Stimulated activated CD8-positive, alpha-beta memory T cell treated with anti-CD3 and anti-CD28 coated beads, Interleukin-15, amount 100 ng/mL, for 4 hours (primary cell): ENCODE measurements around the gene KRTAP5-9.
"Not testable (repeated sequence)": the region's sequence is repeated elsewhere in the genome, so short reads cannot be mapped to it uniquely, and the experiment has no call there.

Experiments used
- DNase-seq, 2 donors: peaks; one replicate each; pipeline ENCODE4 v3.0.0-alpha.2; 2020; ENCODE audit warnings: low read depth in 2 of 2

Gene KRTAP5-9

DNA sequence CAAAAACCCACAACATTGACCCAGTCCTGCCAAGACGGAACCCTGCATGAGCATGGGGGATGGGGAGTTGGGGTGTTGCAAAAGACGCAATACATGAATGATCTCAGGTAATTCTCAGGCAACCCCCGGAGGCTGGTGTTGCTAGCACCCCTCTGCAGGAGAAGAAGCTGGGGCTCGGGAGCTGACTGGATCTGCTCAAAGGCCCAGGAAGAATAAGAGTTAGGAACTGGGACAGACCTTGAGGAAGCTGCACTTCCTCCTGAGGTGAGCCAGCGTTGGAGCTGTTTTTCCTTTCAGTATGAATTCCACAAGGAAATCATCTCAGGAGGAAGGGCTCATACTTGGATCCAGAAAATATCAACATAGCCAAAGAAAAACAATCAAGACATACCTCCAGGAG is at the start of gene KRTAP5-9:
Gene KRTAP5-9 (plus strand): TSS at position 301 of the 400 bp plus-strand sequence. CDS start 238 bp downstream, outside the sequence.
- DNase-seq = no peak

- DNase-seq = no peak
Measured at GRCh38 chr11:71499125-71499524, 49.1 kb upstream of the KRTAP5-9 start.

GRCh38 chr11:71499546-71499945 is 48.7 kb upstream of the KRTAP5-9 start:
- no peak for DNase-seq

DNA sequence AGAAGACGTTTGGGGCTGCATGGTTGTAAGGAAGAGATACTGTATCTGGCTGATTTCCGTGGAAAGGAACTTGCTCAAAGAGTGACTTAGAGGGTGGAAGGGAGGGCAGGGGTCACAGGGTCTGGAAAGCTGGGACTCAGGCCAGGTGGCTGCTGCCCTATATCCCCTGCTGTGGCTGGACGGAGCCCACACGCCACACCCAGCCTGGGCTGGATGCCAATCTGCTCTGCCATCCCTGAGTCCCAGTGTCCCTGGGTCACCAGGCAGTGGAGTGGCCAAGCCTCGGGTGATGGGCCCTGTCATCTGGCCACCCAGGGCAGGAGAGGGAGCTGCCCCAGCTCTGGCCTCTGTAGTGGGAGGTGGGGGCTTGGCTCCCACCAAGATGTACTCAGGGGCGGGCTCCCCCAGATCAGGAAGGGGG is 47.6 kb upstream of the KRTAP5-9 start:
- DNase-seq = no peak

DNA sequence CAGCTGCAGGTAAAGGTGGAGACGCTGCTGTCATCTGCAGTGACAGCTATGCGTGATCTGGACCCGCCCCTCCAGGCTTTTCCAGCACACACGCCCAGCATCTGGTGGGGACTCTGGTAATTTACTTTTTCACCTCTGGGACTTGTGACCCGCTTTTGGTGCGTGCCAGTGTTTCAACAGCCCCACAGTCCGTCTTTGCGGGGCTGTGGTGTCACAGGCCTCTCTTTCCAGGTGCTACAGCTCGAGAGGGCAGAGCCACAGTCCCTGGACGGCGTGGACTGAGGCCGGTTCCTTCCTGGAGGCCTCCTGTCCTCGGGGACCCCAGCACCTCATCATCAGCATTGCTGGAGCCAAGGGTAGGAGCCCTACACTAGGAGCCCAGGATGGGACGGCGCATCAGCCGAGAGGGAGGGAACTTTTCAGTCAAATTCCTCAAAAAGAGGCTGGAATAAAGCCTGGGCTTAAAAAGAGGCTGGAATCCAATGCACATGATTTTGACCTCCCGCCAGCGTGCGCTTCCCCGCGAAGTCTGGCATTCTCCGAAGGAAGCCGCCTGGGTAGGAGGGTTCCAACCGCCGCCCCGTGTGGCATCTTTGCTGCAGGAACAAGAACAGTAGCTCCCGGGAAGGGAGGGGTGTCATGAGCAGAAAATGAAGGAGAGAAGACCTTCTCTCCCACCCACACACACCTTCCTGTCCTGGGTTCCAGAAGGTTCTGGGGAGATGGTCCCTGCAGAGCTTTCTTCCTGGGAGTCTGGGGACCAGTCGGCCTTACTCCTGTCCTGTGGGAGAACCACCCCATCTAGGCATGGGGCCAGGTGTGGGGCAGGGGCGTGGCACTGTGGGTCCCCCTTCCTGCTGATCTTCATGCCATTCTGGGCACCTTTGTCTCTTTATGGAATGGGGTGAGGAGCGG is 46.9 kb upstream of the KRTAP5-9 start:
- no peak for DNase-seq

DNA sequence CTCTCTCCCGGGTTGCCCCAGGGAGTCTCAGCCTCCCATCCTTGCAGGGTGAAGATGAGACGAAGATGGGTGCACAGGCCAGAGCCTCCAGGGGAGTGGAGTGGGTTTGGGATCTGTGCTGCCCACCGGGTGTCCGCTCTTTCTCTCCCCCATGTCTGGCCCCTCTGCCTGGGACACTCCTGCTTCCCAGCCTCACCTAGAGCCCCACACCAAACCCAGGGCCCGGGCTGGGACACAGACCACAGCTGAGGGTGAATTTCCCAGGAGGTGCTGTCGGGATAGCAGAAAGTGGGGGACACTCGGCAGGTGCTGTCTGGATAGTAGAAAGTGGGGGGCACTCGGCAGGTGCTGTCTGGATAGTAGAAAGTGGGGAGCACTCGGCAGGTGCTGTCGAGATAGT is 46.2 kb upstream of the KRTAP5-9 start:
- DNase-seq = no peak

DNA sequence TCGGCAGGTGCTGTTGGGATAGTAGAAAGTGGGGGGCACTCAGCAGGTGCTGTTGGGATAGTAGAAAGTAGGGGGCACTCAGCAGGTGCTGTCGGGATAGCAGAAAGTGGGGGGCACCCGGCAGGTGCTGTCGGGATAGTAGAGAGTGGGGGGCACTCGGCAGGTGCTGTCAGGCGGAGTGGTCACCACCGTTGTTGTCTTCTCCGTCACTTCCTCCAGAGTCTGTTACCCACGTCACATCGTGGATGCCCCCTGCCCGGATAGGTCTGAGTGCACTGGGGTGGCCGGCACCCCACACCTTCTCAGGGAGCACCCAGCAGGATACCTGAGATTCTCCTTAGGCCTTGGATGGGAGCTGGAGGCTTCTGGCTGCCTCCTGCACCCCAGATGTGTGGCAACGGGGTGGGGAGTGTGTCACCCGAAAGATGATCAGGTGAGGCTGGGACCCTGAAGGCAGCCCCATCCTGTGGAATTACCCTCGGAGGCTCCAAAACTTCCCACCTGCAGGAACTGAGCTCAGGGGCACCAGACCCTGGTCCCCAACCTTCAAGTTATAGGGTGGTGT is 45.3 kb upstream of the KRTAP5-9 start:
- DNase-seq = no peak

GRCh38 chr11:71504531-71504930 is 43.7 kb upstream of the KRTAP5-9 start:
- no peak for DNase-seq

GRCh38 chr11:71505001-71505400 is 43.2 kb upstream of the KRTAP5-9 start:
- DNase-seq = no peak

DNA sequence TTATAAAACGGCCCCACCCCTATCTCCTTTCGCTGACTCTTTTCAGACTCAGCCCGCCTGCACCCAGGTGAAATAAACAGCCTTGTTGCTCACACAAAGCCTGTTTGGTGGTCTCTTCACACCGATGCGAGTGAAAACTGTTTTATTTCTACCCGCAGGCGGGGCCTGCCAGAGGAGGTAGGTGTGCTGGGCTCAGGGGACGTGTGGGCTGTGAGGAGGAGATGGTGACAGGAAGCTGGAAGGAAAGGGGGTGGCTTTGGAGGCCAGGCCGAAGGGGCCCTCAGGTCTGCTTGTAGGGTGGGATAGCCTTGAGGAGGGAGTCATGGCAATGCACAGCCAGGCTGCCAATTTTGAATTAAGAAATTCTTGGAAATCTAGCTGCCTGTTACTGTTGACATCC is 42.4 kb upstream of the KRTAP5-9 start:
- no peak for DNase-seq

- DNase-seq = no peak
Measured at GRCh38 chr11:71507102-71507501, 41.1 kb upstream of the KRTAP5-9 start.

DNA sequence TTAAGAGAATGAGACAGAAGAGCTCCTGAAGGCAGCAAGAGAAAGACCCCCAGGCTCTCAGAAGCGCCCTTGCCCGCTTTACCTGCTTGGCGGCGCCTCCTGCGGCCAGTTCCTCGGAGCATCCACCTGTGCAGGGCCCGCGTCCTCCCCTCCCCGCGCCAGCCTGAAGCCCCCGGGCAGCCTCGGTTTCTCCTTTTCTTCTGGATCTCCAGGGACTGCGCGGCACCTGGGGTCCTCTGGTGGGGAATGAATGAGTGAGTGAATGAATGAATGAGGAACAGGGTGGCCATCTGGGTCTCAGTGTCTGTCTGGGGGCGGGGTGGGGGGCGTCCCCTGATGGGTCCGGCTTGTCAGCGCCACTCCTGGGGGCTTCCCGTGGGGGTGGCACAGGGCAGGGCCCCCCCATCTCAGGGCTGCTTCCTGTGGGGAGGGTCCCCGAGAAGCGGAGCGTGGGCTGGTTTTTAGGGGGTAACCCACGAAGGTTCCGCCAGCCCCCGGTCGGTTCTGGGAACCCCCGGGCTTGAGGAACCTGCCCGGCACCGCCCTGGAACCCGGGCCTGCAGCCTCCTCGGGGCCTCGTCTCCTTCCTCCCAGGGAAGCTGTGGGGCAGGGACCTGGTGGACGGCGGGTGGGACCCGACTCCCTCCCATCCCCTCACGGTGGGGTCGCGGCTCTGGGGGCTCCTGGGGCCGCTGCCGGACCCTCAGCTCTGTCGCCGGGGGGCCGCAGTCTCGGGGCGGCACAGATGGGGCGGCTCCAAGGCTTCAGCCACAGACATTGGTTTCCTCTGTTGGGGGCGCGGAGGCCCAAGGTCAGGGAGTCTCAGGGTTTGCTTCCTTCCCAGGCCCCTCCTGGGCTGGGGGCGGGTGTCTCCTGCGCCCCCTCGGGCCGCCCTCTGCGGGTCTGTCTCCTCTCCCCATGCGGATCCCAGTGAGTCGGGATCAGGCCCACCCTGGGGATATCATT is 29.4 kb upstream of the KRTAP5-9 start:
- no peak for DNase-seq

DNA sequence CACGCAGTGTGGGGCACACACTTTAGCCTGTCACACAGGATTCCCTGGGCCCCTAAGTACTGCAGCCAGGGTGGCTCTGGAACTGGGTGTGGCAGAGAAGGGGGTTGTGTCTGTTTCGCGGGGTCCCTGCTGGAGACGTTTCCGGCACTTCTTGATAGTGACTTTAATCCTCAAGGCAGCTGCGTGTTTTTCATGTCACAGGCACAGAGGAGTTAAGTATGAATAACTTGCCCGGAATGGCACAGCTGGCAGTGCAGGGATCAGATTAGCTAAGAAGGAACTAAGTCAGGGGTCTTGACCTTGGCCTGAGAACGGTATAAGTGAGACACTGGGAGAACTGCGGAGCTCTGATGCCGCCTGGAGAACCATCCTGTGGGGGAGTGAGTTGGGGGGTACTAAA is 28.7 kb upstream of the KRTAP5-9 start:
- DNase-seq = no peak

- DNase-seq = no peak
Measured at GRCh38 chr11:71525188-71525937, 22.9 kb upstream of the KRTAP5-9 start.

- DNase-seq = no peak
Measured at GRCh38 chr11:71525938-71526495, 22.2 kb upstream of the KRTAP5-9 start.

GRCh38 chr11:71526796-71527575 is 21.2 kb upstream of the KRTAP5-9 start, which contains the start of gene KRTAP5-7:
Gene KRTAP5-7, plus strand, starts transcription at chr11:71527267. Its CDS starts 34 bp downstream, at chr11:71527301.
- DNase-seq = not testable (repeated sequence)

DNA sequence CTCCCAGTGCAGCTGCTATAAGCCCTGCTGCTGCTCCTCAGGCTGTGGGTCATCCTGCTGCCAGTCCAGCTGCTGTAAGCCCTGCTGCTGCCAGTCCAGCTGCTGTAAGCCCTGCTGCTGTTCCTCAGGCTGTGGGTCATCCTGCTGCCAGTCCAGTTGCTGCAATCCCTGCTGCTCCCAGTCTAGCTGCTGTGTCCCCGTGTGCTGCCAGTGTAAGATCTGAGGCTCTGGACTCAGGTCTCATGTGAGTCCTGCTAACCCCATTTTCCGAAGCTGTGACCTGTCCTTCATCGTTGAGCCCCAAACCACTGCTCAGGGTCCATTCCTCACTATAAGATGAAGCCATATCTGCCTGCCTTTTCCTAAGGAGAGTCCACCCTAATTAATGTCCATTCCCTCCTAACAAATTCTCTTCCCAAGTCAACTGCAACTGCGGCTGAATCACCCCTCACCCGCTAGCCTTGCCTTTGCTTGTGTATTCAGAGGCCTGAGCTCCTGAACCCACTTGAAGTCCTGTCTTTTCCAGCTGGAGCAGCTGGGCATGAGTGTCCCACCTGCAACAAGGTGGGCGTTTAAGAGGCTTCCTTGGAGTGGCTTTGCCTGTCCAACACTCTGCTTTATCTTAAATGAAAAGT is 20.5 kb upstream of the KRTAP5-9 start:
- no peak for DNase-seq

DNA sequence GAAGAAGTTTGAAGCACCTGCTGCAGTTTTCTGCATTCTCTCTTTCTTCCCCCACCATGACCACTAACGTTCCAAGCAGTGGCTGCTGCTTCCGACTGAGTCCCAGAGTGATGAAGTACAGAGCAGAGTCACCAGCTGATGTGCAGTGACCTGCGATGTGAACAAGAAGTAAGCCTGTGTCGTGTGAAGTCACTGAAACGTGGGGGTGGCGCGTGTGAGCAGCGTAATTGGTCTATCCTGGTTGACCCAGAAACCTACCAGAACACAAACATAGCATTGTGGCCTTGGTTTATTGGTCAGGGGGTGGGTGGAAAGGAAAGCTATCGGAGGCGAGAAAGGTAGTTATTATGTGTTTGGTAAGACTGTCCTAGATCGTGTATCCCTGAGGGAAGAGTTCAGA is 17.6 kb upstream of the KRTAP5-9 start:
- DNase-seq = no peak

DNA sequence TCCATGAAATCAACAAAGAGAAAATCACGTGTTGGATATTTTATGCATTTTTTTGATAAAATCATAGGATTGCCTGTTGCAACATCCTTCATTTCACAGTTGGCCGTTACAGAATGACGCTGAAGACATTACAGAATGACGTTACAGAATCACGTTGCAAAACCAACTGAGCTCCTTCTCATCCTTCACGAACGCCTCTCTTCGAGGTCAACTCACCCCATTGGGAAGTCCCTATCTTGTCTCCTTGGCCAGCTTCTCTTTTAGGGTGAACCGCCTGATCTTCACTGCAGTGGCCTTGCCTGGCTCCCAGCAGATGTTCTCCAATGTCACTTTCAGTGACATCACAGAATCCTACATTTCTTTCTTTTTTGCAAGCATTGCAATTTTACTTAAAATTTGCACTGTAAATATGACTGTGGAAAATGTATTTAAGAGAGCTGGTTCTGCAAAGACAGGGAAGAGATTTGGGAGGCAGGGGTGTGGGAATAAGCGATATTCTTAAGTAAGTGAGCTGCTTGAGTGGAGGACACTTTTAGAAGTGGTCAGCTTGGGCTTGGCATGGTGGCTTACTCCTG is 16.1 kb upstream of the KRTAP5-9 start:
- DNase-seq = no peak
